BE2C (cell line): ENCODE measurements around the gene CYGB.
"Not testable (repeated sequence)": the region's sequence is repeated elsewhere in the genome, so short reads cannot be mapped to it uniquely, and the experiment has no call there.

ENCODE experiments used
- DNase-seq: peaks from one replicate; pipeline ENCODE4 v3.0.0-alpha.2; 2020
- H3K27me3 ChIP-seq: fragments of 250-450 bp; sonication (Bioruptor Pico); 2 replicates; pipeline ENCODE4 v1.5.1; 2020; ENCODE audit warnings: mild to moderate bottlenecking
- H3K36me3 ChIP-seq: fragments of 250-450 bp; sonication (Bioruptor Pico); 2 replicates; pipeline ENCODE4 v1.5.1; 2020; ENCODE audit warnings: mild to moderate bottlenecking
- H3K4me1 ChIP-seq: fragments of 250-450 bp; sonication (Bioruptor Pico); 2 replicates; pipeline ENCODE4 v1.5.1; 2020
- H3K4me3 ChIP-seq: 2 replicates; pipeline ENCODE4 v1.5.1; 2011; ENCODE audit warnings: low read depth, low read length
- H3K9me3 ChIP-seq: fragments of 250-450 bp; sonication (Bioruptor Pico); 2 replicates; pipeline ENCODE4 v1.5.1; 2020
- TF ChIP-seq, protein P1 (sequence below): IDR thresholded peaks from 2 replicates; pipeline ENCODE4 v1.5.1; 2012; ENCODE audit warnings: mild to moderate bottlenecking, low read depth, low read length

The CYGB gene

GRCh38 chr17:76560877-76561221 lies 23.3 kb upstream of the CYGB start:
- TF ChIP-seq, protein P1, sequence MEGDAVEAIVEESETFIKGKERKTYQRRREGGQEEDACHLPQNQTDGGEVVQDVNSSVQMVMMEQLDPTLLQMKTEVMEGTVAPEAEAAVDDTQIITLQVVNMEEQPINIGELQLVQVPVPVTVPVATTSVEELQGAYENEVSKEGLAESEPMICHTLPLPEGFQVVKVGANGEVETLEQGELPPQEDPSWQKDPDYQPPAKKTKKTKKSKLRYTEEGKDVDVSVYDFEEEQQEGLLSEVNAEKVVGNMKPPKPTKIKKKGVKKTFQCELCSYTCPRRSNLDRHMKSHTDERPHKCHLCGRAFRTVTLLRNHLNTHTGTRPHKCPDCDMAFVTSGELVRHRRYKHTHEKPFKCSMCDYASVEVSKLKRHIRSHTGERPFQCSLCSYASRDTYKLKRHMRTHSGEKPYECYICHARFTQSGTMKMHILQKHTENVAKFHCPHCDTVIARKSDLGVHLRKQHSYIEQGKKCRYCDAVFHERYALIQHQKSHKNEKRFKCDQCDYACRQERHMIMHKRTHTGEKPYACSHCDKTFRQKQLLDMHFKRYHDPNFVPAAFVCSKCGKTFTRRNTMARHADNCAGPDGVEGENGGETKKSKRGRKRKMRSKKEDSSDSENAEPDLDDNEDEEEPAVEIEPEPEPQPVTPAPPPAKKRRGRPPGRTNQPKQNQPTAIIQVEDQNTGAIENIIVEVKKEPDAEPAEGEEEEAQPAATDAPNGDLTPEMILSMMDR: no peak
- Histone ChIP-seq H3K4me3 (0 out of 2 replicates have a peak overlapping the region, but pooled peaks have one; percentile 76), H3K9me3 (no peaks in the 10 kb centered on the region), H3K27me3 (no peaks in the 10 kb centered on the region), H3K4me1 (peaks cover 8% of the 10 kb centered on the region), H3K36me3 (peaks cover 61% of the 10 kb centered on the region)
- DNase-seq: no peak

- Histone ChIP-seq H3K4me3 (peak overlapping the region; percentile 76), H3K9me3 (no peaks in the 10 kb centered on the region), H3K27me3 (no peaks in the 10 kb centered on the region), H3K36me3 (peaks cover 56% of the 10 kb centered on the region), H3K4me1 (peaks cover 8% of the 10 kb centered on the region)
- TF ChIP-seq, protein P1: no peak
- no peak for DNase-seq
Observed at GRCh38 chr17:76560036-76560876, 22.7 kb upstream of the CYGB start.

GRCh38 chr17:76559460-76559859 lies 22.0 kb upstream of the CYGB start:
- not testable (repeated sequence) for H3K27me3 ChIP-seq, H3K4me1 ChIP-seq, H3K9me3 ChIP-seq, DNase-seq
- Histone ChIP-seq H3K4me3 (peak overlapping the region; percentile 76), H3K36me3 (peaks cover 54% of the 10 kb centered on the region)

DNA sequence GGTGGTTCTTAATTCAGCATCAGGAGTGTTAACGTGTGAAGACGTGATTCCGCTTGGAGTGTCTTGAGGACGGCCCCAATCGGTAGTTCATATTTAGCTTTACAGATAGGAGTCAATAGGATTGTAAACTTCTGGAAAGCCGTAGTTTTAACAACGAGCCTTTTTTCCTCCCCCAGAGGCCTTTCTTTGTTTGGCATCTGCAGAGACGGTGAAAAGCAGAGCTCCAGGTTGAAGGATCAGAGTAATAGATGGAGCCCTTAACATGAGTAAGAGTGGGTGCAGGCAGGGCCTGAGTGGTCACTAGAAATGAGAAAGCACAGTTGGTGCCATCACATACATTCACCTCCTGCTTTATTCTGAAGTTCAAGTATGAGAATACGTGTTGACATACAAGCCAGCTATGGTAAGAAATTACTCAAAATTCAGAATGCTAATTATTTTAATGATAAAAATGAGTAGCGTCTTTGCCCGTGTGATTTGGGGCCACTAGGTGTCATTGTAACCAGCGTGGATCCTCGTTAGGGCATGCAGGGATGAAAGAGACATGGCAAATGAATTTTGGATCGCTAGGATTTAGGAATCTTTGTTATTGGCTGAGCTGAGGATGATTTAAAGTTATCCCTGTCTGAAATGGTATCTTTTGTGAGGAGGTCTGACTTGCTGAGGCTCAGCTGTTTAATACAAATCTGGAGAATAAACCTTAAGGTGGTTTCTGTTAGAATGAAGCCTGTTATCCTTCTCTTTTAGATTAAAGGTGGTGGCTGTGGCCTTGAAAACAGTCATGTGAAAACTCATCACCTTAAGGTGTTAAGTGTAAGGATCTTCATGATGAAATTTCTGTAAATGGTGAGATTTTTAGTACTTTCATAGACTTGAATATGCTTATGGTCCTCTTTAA lies 20.9 kb upstream of the CYGB start:
- no peaks in the 10 kb centered on the region for H3K9me3 ChIP-seq
- TF ChIP-seq, protein P1: peak; percentile 73
- H3K27me3 ChIP-seq: no peaks in the 10 kb centered on the region
- peaks cover 12% of the 10 kb centered on the region for H3K4me1 ChIP-seq
- no peak for DNase-seq
- peaks cover 62% of the 10 kb centered on the region for H3K36me3 ChIP-seq
- peak overlapping the region; percentile 76 for H3K4me3 ChIP-seq

DNA sequence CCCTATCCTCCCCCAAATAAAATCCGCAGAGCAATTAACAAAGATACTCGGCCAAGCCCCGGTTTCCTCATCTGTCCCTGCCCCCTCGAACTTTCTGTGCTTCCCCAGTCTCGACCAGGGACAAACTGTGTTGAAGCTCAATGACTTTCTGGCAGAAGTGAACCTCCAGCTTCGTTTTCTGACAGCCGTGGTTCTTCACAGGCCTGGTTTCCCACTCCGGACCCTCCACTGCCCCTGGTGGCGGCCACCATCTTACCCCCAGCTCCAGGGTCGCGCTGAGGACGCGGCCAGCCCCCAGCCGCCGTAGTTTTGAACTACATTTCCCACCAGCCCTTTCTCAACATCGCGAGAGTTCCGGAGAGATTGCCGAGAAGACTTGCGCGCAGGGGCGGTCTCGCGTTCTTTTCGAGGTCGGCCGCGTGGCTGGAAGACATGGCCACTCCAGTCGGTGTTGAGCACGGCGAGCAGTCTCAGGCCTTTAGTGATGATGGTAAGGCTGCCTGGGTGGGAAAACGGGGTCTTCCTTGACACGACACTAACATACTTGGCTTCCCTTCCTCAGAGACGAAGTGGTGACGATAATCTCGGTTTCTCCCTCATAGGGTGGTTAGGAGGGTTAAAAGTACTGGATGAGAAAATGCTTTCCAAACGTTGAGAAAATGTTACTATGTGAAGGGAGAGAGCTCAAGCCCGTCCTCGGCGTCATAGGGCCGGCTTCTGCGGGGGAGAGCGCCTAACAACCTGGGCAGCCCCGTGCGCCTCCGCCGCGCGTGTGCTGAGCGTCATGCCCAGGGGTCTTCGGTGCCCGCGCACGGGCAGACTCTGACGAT lies 20.1 kb upstream of the CYGB start:
- Histone ChIP-seq H3K4me3 (peak overlapping the region; percentile 76), H3K36me3 (peaks cover 63% of the 10 kb centered on the region), H3K4me1 (peaks cover 12% of the 10 kb centered on the region), H3K27me3 (no peaks in the 10 kb centered on the region), H3K9me3 (no peaks in the 10 kb centered on the region)
- DNase-seq: peak; percentile 98
- TF ChIP-seq, protein P1: peak; percentile 75

- Histone ChIP-seq H3K36me3 (peaks cover 58% of the 10 kb centered on the region), H3K27me3 (no peaks in the 10 kb centered on the region), H3K4me1 (peaks cover 11% of the 10 kb centered on the region), H3K4me3 (peak overlapping the region; percentile 76), H3K9me3 (no peaks in the 10 kb centered on the region)
- no peak for DNase-seq
- TF ChIP-seq, protein P1: no peak
Observed at GRCh38 chr17:76556765-76557367, 19.4 kb upstream of the CYGB start.
